Measurements from ENCODE around the gene CATSPER1. TPM values are rescaled to one million over a fixed set of nuclear protein-coding genes. Genes with fewer than 3 reads are reported as not detected.

Gene CATSPER1
- polyA plus RNA-seq, 1 experiment: 0.69 TPM

- Histone ChIP-seq H3K27me3 (ENCODE audit: control insufficient read depth, insufficient read depth, low read length) (no peaks in the 10 kb centered on the region), H3K4me3 (ENCODE audit: low read depth, low read length) (no peak overlapping the region), H3K36me3 (ENCODE audit: control insufficient read depth, insufficient read depth, low read length) (peaks cover 47% of the 10 kb centered on the region)
- CTCF ChIA-PET: interaction anchor here (1.4 kb wide), 1 partner anchor 10 kb away, joined by 5 read pairs; the partner anchor contains the start of gene SF3B2
- TF ChIP-seq CTCF (IDR thresholded peaks at IDR 0.05; ENCODE audit: insufficient read depth, low read depth, low read length): no peak
- POLR2A ChIA-PET: interaction anchor here (0.6 kb wide), 2 partner anchors 18 to 23 kb away, joined by 4 read pairs; no protein-coding TSS in a partner anchor
- no peak for DNase-seq (ENCODE audit: low read depth)
Observed at GRCh38 chr11:66062408-66062807, 36.1 kb upstream of the CATSPER1 start.

GRCh38 chr11:66061268-66061667 lies 35.0 kb upstream of the CATSPER1 start:
- H3K27me3 ChIP-seq (ENCODE audit: control insufficient read depth, insufficient read depth, low read length): no peaks in the 10 kb centered on the region
- no peak overlapping the region for H3K4me3 ChIP-seq (ENCODE audit: low read depth, low read length)
- H3K36me3 ChIP-seq (ENCODE audit: control insufficient read depth, insufficient read depth, low read length): peaks cover 44% of the 10 kb centered on the region
- POLR2A ChIA-PET: no interaction called here
- TF ChIP-seq CTCF (IDR thresholded peaks at IDR 0.05; ENCODE audit: insufficient read depth, low read depth, low read length): no peak
- CTCF ChIA-PET: interaction anchor here (1.3 kb wide), 1 partner anchor 10 kb away, joined by 5 read pairs; the partner anchor contains the start of gene SF3B2
- no peak for DNase-seq (ENCODE audit: low read depth)

GRCh38 chr11:66059966-66060680 lies 33.8 kb upstream of the CATSPER1 start:
- TF ChIP-seq CTCF (IDR thresholded peaks at IDR 0.05; ENCODE audit: insufficient read depth, low read depth, low read length): no peak
- DNase-seq (ENCODE audit: low read depth): no peak
- Histone ChIP-seq H3K4me3 (ENCODE audit: low read depth, low read length) (no peak overlapping the region), H3K27me3 (ENCODE audit: control insufficient read depth, insufficient read depth, low read length) (no peaks in the 10 kb centered on the region), H3K36me3 (ENCODE audit: control insufficient read depth, insufficient read depth, low read length) (peaks cover 48% of the 10 kb centered on the region)
- ChIA-PET CTCF (interaction anchor here (1.3 to 10.8 kb wide), 3 partner anchors 8 to 38 kb away, joined by 5 to 125 read pairs (median 7); partner anchors contain the start of genes PACS1 and SF3B2), POLR2A (no interaction called here)

- Histone ChIP-seq H3K4me3 (ENCODE audit: low read depth, low read length) (no peak overlapping the region), H3K27me3 (ENCODE audit: control insufficient read depth, insufficient read depth, low read length) (no peaks in the 10 kb centered on the region), H3K36me3 (ENCODE audit: control insufficient read depth, insufficient read depth, low read length) (peaks cover 35% of the 10 kb centered on the region)
- TF ChIP-seq CTCF (IDR thresholded peaks at IDR 0.05; ENCODE audit: insufficient read depth, low read depth, low read length): no peak
- ChIA-PET POLR2A (no interaction called here), CTCF (interaction anchor here (3.4 to 10.8 kb wide), 2 partner anchors 11 to 13 kb away, joined by 9 to 125 read pairs; partner anchors contain the start of gene PACS1)
- no peak for DNase-seq (ENCODE audit: low read depth)
Observed at GRCh38 chr11:66056501-66056900, 30.2 kb upstream of the CATSPER1 start.

- no peak overlapping the region for H3K4me3 ChIP-seq (ENCODE audit: low read depth, low read length)
- CTCF ChIA-PET: interaction anchor here (1.2 to 10.8 kb wide), 4 partner anchors 10 to 67 kb away, joined by 3 to 125 read pairs (median 8); partner anchors contain the start of gene PACS1
- no peak for DNase-seq (ENCODE audit: low read depth)
- no peak for TF ChIP-seq CTCF (IDR thresholded peaks at IDR 0.05; ENCODE audit: insufficient read depth, low read depth, low read length)
- POLR2A ChIA-PET: no interaction called here
- H3K27me3 ChIP-seq (ENCODE audit: control insufficient read depth, insufficient read depth, low read length): no peaks in the 10 kb centered on the region
- H3K36me3 ChIP-seq (ENCODE audit: control insufficient read depth, insufficient read depth, low read length): peaks cover 29% of the 10 kb centered on the region
Observed at GRCh38 chr11:66055021-66055420, 28.7 kb upstream of the CATSPER1 start.

All from BJ (cell line).